Esophagus muscularis mucosa (tissue), 3 donors: ENCODE measurements around the gene GTF2H3.

Experiments used
- POLR2A ChIP-seq: fragments of 450-650 bp; IDR thresholded peaks from one replicate; pipeline ENCODE4 v1.6.1; 2017; ENCODE audit warnings: antibody characterized with exemption, moderate library complexity, mild to moderate bottlenecking, low read depth
- TF ChIP-seq, protein P1 (sequence below), 3 experiments: fragments of 200-600 bp in 2 of 3; fragments of 450-650 bp in 1 of 3; sonication (generic) in 2 of 3; IDR thresholded peaks; one replicate each; pipeline ENCODE4 v1.5.1; 2017 to 2019; ENCODE audit warnings: antibody characterized with exemption in 3 of 3, mild to moderate bottlenecking in 2 of 3, moderate library complexity in 1 of 3

DNA sequence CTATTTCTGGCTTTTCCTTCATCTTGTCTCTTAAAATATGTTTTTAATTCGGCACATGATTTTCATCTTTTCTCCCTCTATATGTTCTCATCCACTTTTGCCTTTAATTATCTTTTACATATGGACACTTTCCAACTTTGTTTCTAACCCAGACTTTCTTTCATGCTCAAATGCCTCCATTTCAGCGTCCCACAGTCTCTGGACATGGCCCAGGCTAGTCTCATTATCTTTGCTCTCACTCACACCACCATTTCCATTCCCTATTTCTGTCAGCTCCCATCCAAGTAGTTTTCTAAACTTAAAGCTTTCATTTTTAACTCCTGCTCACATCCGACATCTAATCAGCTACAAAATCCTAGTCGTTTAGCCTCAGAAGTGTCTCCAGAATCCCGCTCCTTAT lies 14.8 kb downstream of the GTF2H3 start:
- TF ChIP-seq, protein P1, sequence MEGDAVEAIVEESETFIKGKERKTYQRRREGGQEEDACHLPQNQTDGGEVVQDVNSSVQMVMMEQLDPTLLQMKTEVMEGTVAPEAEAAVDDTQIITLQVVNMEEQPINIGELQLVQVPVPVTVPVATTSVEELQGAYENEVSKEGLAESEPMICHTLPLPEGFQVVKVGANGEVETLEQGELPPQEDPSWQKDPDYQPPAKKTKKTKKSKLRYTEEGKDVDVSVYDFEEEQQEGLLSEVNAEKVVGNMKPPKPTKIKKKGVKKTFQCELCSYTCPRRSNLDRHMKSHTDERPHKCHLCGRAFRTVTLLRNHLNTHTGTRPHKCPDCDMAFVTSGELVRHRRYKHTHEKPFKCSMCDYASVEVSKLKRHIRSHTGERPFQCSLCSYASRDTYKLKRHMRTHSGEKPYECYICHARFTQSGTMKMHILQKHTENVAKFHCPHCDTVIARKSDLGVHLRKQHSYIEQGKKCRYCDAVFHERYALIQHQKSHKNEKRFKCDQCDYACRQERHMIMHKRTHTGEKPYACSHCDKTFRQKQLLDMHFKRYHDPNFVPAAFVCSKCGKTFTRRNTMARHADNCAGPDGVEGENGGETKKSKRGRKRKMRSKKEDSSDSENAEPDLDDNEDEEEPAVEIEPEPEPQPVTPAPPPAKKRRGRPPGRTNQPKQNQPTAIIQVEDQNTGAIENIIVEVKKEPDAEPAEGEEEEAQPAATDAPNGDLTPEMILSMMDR (IDR thresholded peaks at IDR 0.05): no peak
- TF ChIP-seq POLR2A: no peak
